Measurements from ENCODE around the gene USP13.
"Not testable (repeated sequence)": the region's sequence is repeated elsewhere in the genome, so short reads cannot be mapped to it uniquely, and the experiment has no call there.

USP13 gene

DNA sequence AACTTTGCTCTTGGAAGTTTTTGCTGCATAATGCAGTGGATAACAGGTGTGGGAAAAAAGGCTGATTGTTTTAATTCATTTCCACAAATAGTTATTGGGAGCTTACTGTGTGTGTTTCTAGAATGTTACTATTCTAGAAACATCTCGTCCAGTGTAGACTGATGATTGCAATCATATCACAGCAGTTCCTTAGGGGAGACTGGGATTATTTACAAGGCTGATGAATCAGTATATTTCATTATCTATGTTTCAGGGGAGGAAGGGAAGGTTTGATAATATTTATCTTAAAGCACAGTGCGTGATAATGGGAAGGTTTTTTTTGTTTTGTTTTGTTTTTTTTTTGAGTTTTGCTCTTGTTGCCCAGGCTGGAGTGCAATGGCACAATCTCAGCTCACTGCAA, 2.4 kb downstream of the USP13 start:
- DNase-seq (ENCODE audit: low spot score), result no peak

DNA sequence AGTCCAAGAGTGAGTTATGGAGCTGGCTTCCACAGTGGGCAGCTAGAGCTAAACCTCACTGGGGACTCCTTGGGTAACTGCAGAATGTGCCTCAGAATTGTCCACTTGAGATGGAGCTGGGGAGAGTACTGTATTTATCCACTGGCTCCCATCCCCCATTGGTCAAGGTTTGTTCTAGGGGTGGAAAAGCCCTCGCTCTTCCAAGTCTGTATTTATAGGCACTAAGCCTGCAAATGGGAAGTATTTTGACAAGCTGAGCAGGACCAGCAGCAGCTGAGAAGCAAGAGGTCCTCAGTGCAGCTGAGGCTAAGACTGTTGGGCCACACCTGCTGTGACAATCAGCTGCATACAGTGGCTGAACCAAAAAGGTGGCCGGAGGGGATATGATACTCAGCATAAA, 5.8 kb downstream of the USP13 start:
- no peak for DNase-seq (ENCODE audit: low spot score)

DNA sequence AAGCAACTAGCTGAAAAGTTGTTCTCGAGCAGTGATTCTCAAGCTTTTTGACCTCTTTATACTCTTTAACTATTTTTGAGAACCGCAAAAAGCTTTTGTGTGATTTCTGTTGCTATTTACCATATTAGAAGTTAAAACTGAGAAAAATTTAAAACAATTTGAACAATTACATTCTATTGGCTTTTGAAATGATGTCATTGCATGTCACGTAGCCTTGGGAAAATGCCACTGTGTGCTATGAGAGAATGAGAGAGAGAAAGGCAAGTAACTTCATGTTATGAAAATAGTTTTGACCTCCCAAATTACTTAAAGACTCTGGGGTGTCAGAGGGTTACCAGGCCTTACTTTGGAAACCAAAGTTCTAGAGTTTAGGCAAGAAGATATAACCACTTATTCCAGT, 8.0 kb downstream of the USP13 start:
- DNase-seq (ENCODE audit: low spot score), result no peak

DNA sequence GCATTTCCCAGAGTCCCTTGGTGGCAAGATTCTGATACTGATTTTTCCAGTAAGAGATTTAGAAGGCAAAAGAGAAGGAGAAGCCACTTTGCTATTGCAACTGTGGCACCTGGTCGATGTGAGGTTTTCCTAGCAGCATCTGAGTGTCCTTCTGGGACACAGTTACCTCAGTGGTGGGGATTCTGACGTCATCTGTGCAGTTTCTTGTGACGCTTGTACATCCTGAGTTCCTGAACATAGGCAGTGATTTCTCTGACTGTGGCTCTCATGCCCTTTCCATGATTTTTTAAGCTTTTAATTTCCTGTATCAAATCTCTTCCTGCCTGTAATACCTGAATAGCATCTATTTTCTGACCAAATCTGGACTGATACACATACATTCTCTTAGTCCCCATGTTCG, 8.9 kb downstream of the USP13 start:
- DNase-seq (ENCODE audit: low spot score), result no peak

DNA sequence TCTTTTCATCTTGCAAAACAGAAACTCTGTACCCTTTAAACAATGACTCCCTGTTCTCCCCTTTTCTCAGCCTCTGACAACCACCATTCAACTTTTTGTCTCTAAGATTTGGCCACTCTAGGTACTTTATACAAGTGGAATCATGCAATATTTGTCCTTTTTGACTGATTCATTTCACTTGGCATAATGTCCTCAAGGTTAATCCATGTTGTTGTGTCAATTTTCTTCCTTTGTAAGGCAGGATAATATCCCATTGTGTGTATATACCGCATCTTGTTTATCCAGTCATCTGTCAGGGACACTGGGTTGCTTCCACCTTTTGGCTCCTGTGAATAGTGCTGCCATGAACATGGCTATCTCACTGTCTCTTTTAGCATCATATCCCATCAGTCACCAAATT, 10.3 kb downstream of the USP13 start:
- no peak for DNase-seq (ENCODE audit: low spot score)

DNA sequence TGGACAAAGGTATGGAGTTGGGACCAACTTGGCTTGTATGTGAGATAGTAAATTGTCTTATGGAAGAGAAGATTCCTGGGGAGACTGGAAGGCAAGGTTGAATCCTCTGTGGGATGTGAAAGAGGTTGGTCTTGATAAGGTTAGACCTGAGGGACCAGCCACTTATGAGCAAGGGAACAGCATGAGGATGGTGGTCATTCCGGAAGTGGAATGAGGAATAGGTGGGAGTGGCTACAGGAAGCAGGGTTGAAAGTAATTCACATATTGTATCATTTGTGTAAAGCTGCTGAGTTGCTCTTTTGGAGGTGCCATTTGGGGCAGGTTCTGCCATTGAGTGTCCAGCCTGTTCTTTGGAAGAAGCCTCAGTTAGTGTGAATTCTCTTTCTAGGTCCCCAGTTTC, 13.2 kb downstream of the USP13 start:
- DNase-seq (ENCODE audit: low spot score), result no peak

DNA sequence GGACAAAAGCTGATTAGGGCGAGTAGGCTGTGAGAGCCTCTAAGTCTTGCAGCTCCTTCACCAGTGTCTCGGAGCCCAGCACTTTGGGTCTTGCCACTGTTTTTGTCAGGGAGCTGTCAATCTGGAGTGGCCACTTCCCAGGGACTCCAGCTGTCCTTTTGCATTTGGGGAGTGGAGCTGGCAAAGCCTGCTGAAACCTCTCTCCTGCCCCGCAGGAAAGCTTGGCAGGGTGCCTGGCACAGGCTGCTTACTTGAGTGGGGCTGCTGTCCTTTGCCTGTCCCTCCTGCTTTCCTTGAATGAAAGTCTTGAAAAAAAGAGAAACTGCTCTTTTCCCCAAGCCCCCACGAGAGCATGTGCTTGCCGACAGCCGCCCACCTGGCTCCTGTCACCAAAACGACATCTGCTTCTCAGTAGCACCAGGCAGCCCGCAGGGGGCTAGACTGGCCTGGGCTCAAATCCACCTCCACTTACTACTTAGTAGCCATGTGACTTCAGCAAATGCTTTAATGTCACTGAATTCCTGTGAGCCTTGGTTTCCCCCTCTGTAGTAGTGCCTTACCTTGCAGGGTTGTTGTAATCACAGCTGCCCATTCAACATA, 13.7 kb downstream of the USP13 start:
- DNase-seq (ENCODE audit: low spot score), result no peak

DNA sequence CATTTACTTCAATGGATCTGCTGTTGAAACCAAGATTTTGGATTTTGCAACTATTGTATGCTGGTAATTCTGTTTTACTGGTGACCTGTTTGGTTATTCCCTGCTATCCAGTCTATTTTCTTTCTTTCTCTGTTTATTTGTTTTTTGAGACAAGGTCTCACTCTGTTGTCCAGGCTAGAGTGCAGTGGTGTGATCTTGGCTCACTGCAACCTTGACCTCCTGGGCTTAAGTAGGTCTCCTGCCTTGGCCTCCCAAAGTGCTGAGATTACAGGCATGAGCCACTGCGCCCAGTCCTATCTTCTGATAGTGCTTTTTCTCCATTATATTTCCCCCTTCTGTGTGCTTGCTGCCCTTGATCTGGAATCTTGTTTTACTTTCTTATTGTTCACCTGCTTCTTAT, 15.6 kb downstream of the USP13 start:
- DNase-seq (ENCODE audit: low spot score), result no peak

DNA sequence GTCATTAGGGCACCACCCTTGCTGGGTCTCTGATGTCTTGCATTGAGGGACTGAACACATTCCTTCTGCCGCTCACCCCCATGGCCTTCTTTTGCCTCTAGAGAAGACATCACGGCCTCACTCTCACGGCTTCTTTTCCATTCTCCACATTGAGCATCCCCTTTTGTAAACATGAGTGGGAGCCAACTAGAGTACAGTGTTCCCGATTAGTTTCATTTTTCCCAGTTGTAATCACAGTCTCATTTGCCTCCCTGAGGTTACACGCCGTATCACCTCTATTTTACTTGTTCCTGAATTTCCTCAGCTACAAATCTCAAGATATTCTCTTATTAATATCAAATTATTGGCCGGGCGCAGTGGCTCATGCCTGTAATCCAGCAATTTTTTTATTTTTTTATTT, 17.5 kb downstream of the USP13 start:
- no peak for DNase-seq (ENCODE audit: low spot score)

DNA sequence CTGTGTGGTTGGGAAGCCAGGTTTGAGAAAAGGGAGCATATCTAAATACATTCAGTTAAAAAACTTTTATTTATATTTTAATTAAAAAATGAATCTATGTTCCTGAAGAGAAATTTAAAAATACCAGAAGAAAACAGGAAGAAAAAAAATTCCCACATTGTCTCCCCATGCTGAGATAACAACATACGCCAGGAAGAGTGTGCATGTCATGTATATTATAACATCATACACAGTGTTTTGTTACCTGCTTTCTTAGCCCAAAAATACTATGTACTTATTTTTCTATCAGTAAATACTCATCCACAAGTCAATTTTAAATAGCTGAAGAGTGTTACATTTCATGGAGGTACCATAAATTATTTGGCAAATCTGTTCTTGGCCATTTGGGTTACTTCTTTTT, 18.5 kb downstream of the USP13 start:
- DNase-seq (ENCODE audit: low spot score), result no peak

DNA sequence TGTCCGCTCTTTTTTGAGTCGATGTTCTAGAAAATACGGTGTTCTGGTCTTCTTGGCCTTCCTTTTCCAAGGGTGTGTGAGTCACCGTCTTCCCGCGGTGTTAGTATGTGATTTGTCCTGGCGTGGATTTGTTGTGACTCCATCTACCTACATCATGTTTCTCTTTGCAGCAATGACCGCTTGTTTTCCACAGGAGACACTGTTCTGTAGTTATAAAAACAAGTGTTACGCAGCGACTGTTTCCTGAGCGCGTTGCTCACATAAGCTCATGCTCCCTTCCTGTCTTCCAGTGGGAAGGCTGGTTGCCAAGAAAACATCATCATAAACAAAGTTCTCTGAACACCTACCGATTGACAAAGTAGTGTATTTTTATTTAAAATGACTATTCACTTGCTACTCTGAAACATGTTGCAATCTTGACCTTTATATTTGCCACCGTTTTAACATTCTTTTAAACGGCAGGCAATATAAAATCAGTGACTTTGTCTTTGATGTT, 19.0 kb downstream of the USP13 start:
- DNase-seq (ENCODE audit: low spot score), result no peak

DNA sequence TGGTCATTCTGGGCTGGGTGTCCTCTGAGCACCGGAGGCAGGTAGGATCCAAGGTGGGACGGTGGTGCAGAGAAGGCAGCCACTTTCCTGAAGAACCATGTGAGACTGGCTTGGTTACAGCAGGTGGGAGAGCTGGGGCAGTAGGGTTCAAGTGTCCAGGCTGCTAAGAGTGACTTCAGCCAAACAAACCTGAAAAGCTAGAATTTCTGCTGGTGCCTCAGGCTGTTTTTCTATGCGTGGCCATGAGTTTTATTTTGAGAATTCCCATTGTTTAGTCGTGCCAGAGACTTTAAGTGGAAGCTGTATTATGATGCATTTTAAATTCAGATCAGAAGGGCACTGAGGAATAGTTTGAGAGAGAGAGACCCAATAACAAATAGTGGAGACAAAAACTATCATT, 20.1 kb downstream of the USP13 start:
- DNase-seq (ENCODE audit: low spot score), result no peak

DNA sequence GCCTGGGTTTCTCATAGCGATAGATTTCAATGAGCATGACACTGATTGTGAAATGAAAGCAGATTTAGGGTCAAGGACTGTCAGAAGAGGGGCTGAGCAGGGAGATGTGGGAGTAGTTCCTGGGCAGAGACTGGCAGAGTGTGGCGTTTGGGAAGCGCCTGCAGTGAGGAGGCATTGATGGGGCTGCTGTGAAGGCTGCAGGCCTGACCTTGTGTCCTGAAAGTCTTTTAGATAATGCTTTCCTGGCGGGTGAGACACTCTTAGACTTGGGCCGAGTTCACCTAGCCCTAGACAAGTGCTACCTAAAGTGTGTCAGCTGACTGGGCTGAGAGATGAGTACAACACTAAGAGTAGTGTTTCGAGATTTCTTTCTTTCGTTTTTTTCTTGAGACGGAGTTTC, 20.7 kb downstream of the USP13 start:
- DNase-seq (ENCODE audit: low spot score), result no peak

DNA sequence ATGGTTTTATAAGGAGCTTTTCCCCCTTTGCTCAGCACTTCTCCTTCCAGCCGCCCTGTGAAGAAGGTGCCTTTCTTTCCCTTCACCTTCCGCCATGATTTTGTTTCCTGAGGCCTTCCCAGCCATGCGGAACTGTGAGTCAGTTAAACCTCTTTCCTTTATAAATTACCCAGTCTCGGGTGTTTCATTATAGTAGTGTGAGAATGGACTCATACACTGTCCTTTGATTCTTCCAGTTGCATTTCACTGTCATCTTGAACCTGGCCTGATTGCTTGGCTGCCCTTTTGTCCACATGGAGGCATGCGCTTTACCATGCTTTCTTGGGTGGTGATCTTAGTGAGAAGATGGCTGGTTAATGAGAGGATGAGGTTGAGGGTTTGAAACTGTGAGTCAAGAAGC, 23.2 kb downstream of the USP13 start:
- no peak for DNase-seq (ENCODE audit: low spot score)

DNA sequence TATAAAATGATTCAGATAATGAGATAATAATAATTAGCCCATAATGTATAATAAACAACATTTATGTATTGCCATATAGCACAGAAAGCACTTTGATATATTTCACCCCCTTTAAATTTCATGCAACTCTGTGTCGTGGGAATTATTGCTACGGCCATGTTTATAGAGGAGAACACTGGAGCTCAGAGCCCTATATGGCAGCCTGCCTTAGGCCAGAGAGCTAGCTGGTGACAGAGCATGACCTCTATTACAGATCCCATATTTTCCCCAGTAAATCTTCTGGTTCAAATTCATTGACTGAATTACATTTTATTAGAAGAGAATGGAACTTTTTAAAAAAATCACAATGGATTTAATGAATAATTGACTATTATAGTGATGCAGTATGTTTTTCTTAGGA, 25.0 kb downstream of the USP13 start:
- DNase-seq (ENCODE audit: low spot score), result no peak

DNA sequence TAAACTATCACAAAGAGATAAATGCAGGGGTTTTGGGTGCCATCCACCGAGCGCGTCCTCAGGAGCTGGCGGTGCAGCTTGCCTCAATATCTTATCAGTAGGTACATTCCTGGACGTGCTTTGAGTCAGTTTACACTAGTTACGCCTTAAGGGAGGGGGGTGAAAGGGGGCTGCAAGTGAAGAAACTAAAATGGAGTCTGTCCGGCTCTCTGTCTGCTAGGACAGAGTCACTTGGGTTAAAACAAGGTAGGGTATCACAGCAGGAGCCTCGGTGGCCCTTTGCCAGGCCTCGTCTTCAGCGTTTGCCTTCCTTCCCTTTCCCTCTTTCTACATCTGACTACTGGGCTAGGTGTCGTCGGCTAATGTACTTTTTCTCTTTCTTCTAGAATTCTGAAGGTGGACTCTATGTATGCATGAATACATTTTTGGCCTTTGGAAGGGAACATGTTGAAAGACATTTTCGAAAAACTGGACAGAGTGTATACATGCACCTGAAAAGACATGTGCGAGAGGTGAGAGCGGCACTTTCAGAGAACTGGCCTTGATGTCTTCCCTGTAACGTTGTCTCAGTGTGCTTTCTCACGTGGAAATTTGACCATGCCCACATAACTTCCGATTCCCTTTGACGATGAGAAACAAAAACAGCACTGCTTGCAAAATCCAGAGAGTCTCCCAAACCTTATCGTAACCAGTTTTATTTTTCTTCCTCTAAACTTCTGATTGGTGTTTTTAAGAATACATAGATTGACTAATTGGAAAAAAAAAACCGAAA, 28.8 kb downstream of the USP13 start:
- DNase-seq (ENCODE audit: low spot score), result no peak

DNA sequence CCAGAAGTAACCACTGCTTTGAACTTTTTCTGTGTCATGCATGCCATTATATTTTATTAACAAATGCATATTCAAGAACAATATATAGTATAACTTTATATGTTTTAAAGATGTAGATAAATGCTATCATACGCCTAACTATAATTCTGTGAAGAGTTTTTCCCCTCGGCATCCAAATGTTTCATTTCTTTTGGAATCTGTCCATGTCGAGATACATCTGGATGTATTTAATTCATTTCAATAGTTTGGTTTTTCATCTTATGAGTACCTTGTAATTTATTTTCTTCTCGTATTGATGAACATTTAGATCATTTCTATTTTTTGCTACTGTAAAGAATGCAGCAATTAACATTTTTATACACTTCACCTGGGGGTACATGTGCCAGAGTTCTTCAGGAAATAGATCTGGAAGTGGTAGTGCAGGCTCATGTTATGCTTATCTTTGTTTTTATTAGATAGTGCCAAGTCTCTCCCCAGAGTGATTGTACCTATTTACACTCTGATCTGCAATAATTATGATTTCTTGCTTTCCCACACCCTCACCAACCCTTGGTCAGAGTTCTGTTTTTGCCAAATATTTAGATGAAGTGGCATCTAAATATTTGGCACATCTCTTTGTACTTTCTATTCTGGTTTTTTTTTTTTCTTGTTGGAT, 29.7 kb downstream of the USP13 start:
- no peak for DNase-seq (ENCODE audit: low spot score)

DNA sequence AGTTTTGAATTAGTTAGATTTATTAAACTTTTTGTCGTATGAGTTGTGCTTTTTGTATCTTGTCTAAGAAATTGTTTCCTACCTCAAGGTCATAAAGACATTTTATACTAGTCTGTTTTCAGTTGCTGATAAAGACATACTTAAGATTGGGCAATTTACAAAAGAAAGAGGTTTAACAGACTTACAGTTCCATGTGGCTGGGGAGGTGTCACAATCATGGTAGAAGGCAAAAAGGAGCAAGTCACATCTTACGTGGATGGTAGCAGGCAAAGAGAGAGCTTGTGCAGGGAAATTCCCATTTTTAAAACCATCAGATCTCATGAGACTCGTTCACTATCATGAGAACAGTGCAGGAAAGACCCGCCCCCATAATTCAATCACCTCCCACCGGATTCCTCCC, 30.4 kb downstream of the USP13 start:
- not testable (repeated sequence) for DNase-seq (ENCODE audit: low spot score)

DNA sequence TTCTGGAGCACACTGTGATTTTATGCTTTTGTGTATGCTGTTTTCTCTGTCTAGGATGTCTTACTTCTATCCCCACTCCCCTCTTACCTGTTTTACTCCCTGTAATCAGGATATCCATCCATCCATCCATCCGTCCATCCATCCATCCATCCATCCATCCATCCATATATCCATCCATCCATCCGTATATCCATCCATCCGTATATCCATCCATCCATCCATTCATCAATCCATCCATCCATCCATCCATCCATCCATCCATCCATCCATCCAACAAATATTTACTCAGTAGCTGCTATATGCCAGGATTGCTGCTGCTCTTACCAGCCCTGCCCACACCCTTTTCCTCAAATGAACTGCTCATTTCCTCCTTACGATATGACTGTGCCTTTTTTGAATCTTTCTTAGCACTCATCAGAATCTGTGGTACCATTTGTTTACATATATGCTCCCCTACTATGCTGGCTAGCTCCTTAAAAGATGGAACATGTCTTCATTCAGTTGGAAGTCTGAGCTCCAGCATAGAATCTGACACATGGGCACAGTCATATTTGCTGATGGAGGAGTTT, 35.2 kb downstream of the USP13 start:
- no peak for DNase-seq (ENCODE audit: low spot score)

DNA sequence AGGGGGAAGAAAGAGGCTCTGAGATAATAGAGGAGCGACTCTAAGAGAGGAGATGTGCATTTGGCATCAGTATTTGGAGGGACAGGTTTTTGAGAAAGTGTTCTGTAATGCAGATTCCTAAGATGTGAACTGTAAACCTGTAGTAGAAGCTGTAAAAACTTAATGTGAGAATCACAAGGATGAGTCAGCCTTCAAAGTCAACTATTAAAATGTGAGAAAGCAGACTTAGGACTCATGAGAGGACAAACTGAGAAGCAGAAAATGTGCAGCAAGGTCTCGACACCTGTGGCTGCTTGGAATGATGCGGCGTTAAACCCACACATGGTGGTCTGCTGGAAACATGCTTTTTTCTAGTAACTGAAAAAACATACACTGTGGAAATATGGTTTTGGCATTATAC, 36.0 kb downstream of the USP13 start:
- no peak for DNase-seq (ENCODE audit: low spot score)

DNA sequence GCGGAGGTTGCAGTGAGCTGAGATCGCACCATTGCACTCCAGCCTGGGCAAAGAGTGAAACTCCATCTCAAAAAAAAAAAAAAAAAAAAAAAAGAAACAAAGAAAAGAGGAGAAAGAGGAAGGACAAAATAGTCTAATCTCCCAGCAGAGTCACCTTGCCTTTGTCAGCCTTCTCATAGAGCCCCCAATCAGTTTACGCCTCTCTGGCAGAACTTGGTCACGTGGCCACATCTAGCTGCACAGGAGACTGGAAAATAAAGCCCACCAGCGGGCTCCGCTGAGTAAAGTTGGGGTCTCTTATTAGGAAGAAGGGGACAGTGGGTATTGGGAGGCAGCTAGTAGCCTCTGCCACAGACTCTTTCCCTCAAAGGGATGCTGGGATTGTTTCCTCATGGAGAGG, 41.9 kb downstream of the USP13 start:
- no peak for DNase-seq (ENCODE audit: low spot score)

DNA sequence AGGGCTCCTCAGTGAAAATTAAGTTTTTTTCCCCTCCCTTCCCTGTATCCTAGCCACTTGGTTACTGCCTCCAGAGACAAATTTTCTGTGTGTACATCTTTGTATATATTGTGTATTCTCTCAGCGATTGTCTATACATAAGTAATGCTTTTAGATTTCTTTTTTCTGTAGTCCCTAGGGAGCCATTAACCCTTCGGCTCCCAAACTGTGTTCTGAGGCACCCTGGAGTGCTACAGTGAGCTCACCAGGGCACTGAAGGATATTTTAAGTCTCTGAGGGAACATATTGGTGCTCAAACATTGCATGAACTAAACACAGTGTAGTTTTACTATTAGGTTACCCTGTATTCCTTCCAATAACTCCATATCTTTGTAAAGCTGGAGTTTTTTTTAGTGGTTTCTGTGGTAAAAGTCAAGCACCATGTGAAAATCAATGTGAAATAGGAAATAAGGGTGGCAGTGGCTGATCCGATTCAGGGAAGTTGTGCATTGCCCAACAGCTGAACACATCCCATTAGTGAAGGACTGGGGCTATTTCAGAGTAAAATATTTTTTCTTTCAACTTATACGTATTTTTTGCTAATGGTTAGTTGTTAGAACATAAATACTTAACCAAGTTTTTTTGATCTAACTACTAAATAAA, 43.0 kb downstream of the USP13 start:
- no peak for DNase-seq (ENCODE audit: low spot score)

Data from CD4-positive, alpha-beta T cell treated with Interleukin-15 for 4 hours (primary cell).